PC-3 (cell line): ENCODE data around the gene ADAMTS17. TPM values are rescaled to one million over a fixed set of nuclear protein-coding genes. Genes with fewer than 3 reads are reported as not detected.

Experiments used
- ATAC-seq: fragments of 200-7000 bp; cut with Tn5 transposase; 2 replicates; pipeline ENCODE4 v1.9.1; 2020; ENCODE audit warnings: mild to moderate bottlenecking, moderate library complexity
- BruUV-seq: library from RNA; stranded (reverse); fragments of 400-500 nt; replicated peaks from 2 replicates; lab custom pipeline; 2021; lab: Mats Ljungman, UMichigan
- CTCF ChIA-PET: fragments of 300-600 bp; sonication (Branson Sonifier 250); formaldehyde crosslinking; loops from one replicate; lab custom pipeline; 2022; ENCODE audit warnings: antibody characterized with exemption; lab: Charles Lee
- POLR2A ChIA-PET: fragments of 300-600 bp; sonication (Branson Sonifier 250); formaldehyde crosslinking; loops from one replicate; lab custom pipeline; 2022; ENCODE audit warnings: antibody characterized with exemption; ENCODE audit not compliant: unreplicated experiment; lab: Charles Lee
- DNase-seq: peaks from one replicate; pipeline ENCODE4 v3.0.0-alpha.2; 2015
- H2AFZ ChIP-seq: fragments of 300-600 bp; sonication (generic); 2 replicates; pipeline ENCODE4 v1.6.0; 2016; ENCODE audit warnings: antibody characterized with exemption, low read length
- H3F3A ChIP-seq: fragments of 300-600 bp; sonication (generic); one replicate; pipeline ENCODE4 v1.6.0; 2017; ENCODE audit warnings: antibody characterized with exemption, low read length, control low read depth, mild to moderate bottlenecking; ENCODE audit not compliant: unreplicated experiment
- H3K27ac ChIP-seq: fragments of 300-600 bp; sonication (generic); 2 replicates; pipeline ENCODE4 v1.5.1; 2016; ENCODE audit warnings: mild to moderate bottlenecking, low read length
- H3K27me3 ChIP-seq: fragments of 300-600 bp; sonication (generic); 2 replicates; pipeline ENCODE4 v1.6.1; 2016; ENCODE audit warnings: low read length, mixed read lengths
- H3K36me3 ChIP-seq: fragments of 300-600 bp; sonication (generic); 2 replicates; pipeline ENCODE4 v1.6.1; 2016; ENCODE audit warnings: low read depth, mixed run types, low read length, mixed read lengths
- H3K4me1 ChIP-seq: fragments of 300-600 bp; sonication (generic); 2 replicates; pipeline ENCODE4 v1.5.1; 2016; ENCODE audit warnings: low read length; ENCODE audit not compliant: insufficient read depth
- H3K4me2 ChIP-seq: fragments of 300-600 bp; sonication (generic); 2 replicates; pipeline ENCODE4 v1.6.0; 2016; ENCODE audit warnings: low read length
- H3K4me3 ChIP-seq: fragments of 300-600 bp; sonication (generic); 2 replicates; pipeline ENCODE4 v1.5.1; 2016; ENCODE audit warnings: mild to moderate bottlenecking, low read length, mixed read lengths
- H3K79me2 ChIP-seq: fragments of 300-600 bp; sonication (generic); 2 replicates; pipeline ENCODE4 v1.6.1; 2017; ENCODE audit warnings: low read length, mixed read lengths
- H3K9ac ChIP-seq: fragments of 300-600 bp; sonication (generic); 2 replicates; pipeline ENCODE4 v1.6.0; 2016; ENCODE audit warnings: mild to moderate bottlenecking, low read length
- H3K9me2 ChIP-seq: fragments of 300-600 bp; sonication (generic); replicated peaks from 2 replicates; pipeline ENCODE4 v1.6.1; 2016; ENCODE audit warnings: mixed run types, low read length, mixed read lengths
- H3K9me3 ChIP-seq: fragments of 300-600 bp; sonication (generic); 2 replicates; pipeline ENCODE4 v1.6.1; 2016; ENCODE audit warnings: low read length, mixed read lengths
- H4K20me1 ChIP-seq: fragments of 300-600 bp; sonication (generic); 2 replicates; pipeline ENCODE4 v1.6.1; 2016; ENCODE audit warnings: low read length, mixed read lengths
- EZH2 ChIP-seq: fragments of 300-600 bp; sonication (generic); IDR thresholded peaks from one replicate; pipeline ENCODE4 v1.6.1; 2017; ENCODE audit warnings: antibody characterized with exemption, mild to moderate bottlenecking, low read length; ENCODE audit not compliant: unreplicated experiment
- EZH2phosphoT487 ChIP-seq: fragments of 300-600 bp; sonication (generic); IDR thresholded peaks from 2 replicates; pipeline ENCODE4 v1.6.1; 2018; ENCODE audit warnings: mild to moderate bottlenecking, antibody characterized with exemption, low read length, borderline replicate concordance
- intact Hi-C: fragments of 100-400 bp; cut with micrococcal nuclease; formaldehyde crosslinking; loops from 2 replicates; pipeline ENCODE4 v1.9.0; 2023
- total RNA-seq: library from RNA; depleted of rRNA; stranded (reverse); fragments of >200 nt; gene quantifications from 2 replicates; pipeline ENCODE4 v1.2.3, GENCODE V29; 2014
- TF ChIP-seq, protein P1 (sequence below): fragments of 300-600 bp; sonication (generic); conservative IDR thresholded peaks from 2 replicates; pipeline ENCODE4 v1.5.1; 2017; ENCODE audit warnings: antibody characterized with exemption, low read depth, mild to moderate bottlenecking, low read length

ADAMTS17 gene
- total RNA-seq, 1 experiment from 2014 or later: 6.9 TPM

DNA sequence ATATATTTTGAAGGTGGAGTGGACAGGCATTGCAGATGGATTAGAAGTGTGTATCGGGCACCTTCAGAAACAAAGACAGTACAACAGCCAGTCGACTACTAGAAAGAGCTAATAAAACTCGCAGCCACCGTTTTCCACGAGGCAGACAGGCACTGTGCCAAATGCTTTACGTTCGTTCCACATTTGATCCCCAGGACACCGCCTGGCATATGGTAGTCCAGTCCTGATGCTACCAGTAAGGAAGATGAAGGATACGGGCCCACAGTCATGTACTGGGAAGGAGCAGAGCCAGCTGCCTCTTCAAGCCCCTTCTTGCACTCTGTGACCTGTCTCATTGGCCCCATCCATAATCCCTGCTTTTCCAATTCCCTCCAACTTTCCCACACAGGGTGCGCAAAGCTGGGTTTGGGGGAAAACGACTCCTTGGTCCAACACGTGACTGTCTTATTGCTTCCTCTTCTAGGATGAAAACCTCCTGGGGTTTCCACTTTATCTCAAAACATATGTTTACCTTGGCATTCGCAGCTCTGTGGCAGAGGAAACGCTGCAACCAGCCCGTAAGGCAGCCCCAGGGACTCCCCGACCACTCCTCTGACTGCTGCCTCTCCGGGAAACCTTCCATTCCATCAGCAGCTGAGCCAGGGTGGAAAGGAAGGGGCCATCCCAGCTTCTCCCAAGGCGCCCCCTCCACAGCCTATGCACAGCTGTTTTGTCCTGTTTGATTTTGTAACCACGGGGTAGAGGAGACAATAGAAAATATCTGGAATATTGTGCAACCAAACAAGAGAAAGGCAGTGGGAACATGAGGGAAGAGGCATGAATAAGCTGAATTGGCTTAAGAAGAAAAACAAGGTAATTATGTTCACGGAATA is 107.4 kb downstream of the ADAMTS17 start:
- no peak overlapping the region for H3K27ac ChIP-seq
- TF ChIP-seq EZH2phosphoT487 (no peak), EZH2 (no peak)
- TF ChIP-seq, protein P1, sequence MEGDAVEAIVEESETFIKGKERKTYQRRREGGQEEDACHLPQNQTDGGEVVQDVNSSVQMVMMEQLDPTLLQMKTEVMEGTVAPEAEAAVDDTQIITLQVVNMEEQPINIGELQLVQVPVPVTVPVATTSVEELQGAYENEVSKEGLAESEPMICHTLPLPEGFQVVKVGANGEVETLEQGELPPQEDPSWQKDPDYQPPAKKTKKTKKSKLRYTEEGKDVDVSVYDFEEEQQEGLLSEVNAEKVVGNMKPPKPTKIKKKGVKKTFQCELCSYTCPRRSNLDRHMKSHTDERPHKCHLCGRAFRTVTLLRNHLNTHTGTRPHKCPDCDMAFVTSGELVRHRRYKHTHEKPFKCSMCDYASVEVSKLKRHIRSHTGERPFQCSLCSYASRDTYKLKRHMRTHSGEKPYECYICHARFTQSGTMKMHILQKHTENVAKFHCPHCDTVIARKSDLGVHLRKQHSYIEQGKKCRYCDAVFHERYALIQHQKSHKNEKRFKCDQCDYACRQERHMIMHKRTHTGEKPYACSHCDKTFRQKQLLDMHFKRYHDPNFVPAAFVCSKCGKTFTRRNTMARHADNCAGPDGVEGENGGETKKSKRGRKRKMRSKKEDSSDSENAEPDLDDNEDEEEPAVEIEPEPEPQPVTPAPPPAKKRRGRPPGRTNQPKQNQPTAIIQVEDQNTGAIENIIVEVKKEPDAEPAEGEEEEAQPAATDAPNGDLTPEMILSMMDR: no peak
- H4K20me1 ChIP-seq: no peaks in the 10 kb centered on the region
- ChIA-PET CTCF (no interaction called here), POLR2A (no interaction called here)
- no peaks in the 10 kb centered on the region for H3K9me2 ChIP-seq
- H3K9ac ChIP-seq: no peak overlapping the region
- H3K79me2 ChIP-seq: no peaks in the 10 kb centered on the region
- H3K9me3 ChIP-seq: no peaks in the 10 kb centered on the region
- DNase-seq (no peak), ATAC-seq (no peak)
- H3K36me3 ChIP-seq: no peaks in the 10 kb centered on the region
- H3F3A ChIP-seq: no peaks in the 10 kb centered on the region
- no peak overlapping the region for H3K4me2 ChIP-seq
- no peaks in the 10 kb centered on the region for H3K27me3 ChIP-seq
- no peaks in the 10 kb centered on the region for H3K4me1 ChIP-seq
- no peak overlapping the region for H2AFZ ChIP-seq
- no TSS peak for BruUV-seq
- intact Hi-C loops: no loop called here
- no peak overlapping the region for H3K4me3 ChIP-seq

DNA sequence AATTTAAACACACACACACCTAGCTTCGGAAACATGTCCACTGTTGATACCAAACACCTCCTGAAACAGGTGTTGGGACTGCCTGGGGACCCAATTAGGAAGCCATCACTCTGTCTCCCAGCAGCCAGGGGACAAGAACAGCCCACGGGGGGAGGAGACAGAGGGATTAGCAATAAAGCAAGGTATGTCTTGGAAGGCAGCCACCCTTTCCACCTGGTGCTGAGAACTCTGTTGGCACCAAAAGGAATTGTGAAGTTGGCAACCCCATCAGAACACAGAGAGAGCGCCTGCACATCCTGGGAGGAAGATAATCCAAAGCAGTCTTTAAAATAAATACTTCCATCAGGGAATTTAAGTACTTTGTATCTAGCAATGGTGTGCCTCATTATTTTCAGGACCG is 111.0 kb downstream of the ADAMTS17 start:
- no peak overlapping the region for H3K9ac ChIP-seq
- no peak overlapping the region for H3K4me3 ChIP-seq
- intact Hi-C loops: no loop called here
- no TSS peak for BruUV-seq
- no peaks in the 10 kb centered on the region for H4K20me1 ChIP-seq
- no peak overlapping the region for H3K27ac ChIP-seq
- no peaks in the 10 kb centered on the region for H3K27me3 ChIP-seq
- CTCF ChIA-PET: no interaction called here
- DNase-seq (no peak), ATAC-seq (no peak)
- H3K4me1 ChIP-seq: no peaks in the 10 kb centered on the region
- TF ChIP-seq, protein P1: no peak
- TF ChIP-seq EZH2 (no peak), EZH2phosphoT487 (no peak)
- H3K9me2 ChIP-seq: no peaks in the 10 kb centered on the region
- H3K79me2 ChIP-seq: no peaks in the 10 kb centered on the region
- H3K36me3 ChIP-seq: no peaks in the 10 kb centered on the region
- H3K9me3 ChIP-seq: no peaks in the 10 kb centered on the region
- POLR2A ChIA-PET: no interaction called here
- no peak overlapping the region for H3K4me2 ChIP-seq
- no peak overlapping the region for H2AFZ ChIP-seq
- no peaks in the 10 kb centered on the region for H3F3A ChIP-seq
